Liver (tissue), 9 donors: Measurements from ENCODE around the gene ACKR3. TPM values are rescaled to one million over a fixed set of nuclear protein-coding genes. Genes with fewer than 3 reads are reported as not detected.

Experiments
- DNase-seq: peaks from one replicate; pipeline ENCODE4 v3.0.0-alpha.2; 2017; ENCODE audit warnings: low spot score
- H3K27ac ChIP-seq, 2 donors: one replicate each; pipeline ENCODE4 v1.7.0; 2013; ENCODE audit warnings: inconsistent platforms in 2 of 2, low read length in 2 of 2, control low read depth in 1 of 2, low read depth in 1 of 2, mild to moderate bottlenecking in 1 of 2
- H3K27me3 ChIP-seq, 4 donors: one replicate each; pipeline versions ENCODE4 v1.6.1 to v1.7.0; 2013; ENCODE audit warnings: low read length in 3 of 4, inconsistent platforms in 1 of 4, mild to moderate bottlenecking in 1 of 4, moderate library complexity in 1 of 4; ENCODE audit not compliant: control insufficient read depth in 4 of 4, insufficient read depth in 4 of 4
- H3K36me3 ChIP-seq, 4 donors: one replicate each; pipeline versions ENCODE4 v1.6.1 to v1.7.0; 2013; ENCODE audit warnings: low read length in 3 of 4, mild to moderate bottlenecking in 3 of 4, low read depth in 1 of 4, moderate library complexity in 1 of 4; ENCODE audit not compliant: control insufficient read depth in 4 of 4, insufficient read depth in 3 of 4
- H3K4me1 ChIP-seq, 4 donors: one replicate each; pipeline versions ENCODE4 v1.6.1 to v1.7.0; 2013; ENCODE audit warnings: low read length in 3 of 4, mild to moderate bottlenecking in 3 of 4, moderate library complexity in 1 of 4; ENCODE audit not compliant: control insufficient read depth in 4 of 4, insufficient read depth in 4 of 4
- H3K4me3 ChIP-seq, 3 donors: one replicate each; pipeline versions ENCODE4 v1.6.1 to v1.7.0; 2013; ENCODE audit warnings: low read length in 3 of 3, control low read depth in 1 of 3, low read depth in 1 of 3, mild to moderate bottlenecking in 1 of 3
- H3K9ac ChIP-seq, 2 donors: one replicate each; pipeline ENCODE4 v1.7.0; 2013; ENCODE audit warnings: low read length in 2 of 2, mild to moderate bottlenecking in 2 of 2, moderate library complexity in 2 of 2, control low read depth in 1 of 2, low read depth in 1 of 2
- H3K9me3 ChIP-seq, 4 donors: one replicate each; pipeline versions ENCODE4 v1.6.1 to v1.7.0; 2013; ENCODE audit warnings: low read length in 3 of 4; ENCODE audit not compliant: control insufficient read depth in 4 of 4
- CTCF ChIP-seq: fragments of 150-350 bp; IDR thresholded peaks from 2 replicates; pipeline ENCODE4 v1.5.1; 2017; ENCODE audit warnings: improper control_type of control experiment, low read depth, low read length; ENCODE audit not compliant: missing input control
- EGR1 ChIP-seq, 2 donors: IDR thresholded peaks; 2 replicates each; pipeline ENCODE4 v1.6.1; 2016 to 2018; ENCODE audit warnings: antibody characterized with exemption in 2 of 2, low read depth in 2 of 2
- FOXA1 ChIP-seq: IDR thresholded peaks from 2 replicates; pipeline ENCODE4 v1.6.1; 2016; ENCODE audit warnings: antibody characterized with exemption
- FOXA2 ChIP-seq: IDR thresholded peaks from 2 replicates; pipeline ENCODE4 v1.6.1; 2016; ENCODE audit warnings: antibody characterized with exemption
- GABPA ChIP-seq, 2 donors: IDR thresholded peaks in 1 of 2; conservative IDR thresholded peaks in 1 of 2; 2 replicates each; pipeline ENCODE4 v1.6.1; 2016; ENCODE audit warnings: antibody characterized with exemption in 2 of 2, mild to moderate bottlenecking in 1 of 2, moderate library complexity in 1 of 2
- HNF4A ChIP-seq, 2 donors: conservative IDR thresholded peaks; 2 replicates each; pipeline ENCODE4 v1.6.1; 2016; ENCODE audit warnings: antibody characterized with exemption in 2 of 2, mild to moderate bottlenecking in 2 of 2
- MAX ChIP-seq: IDR thresholded peaks from 2 replicates; pipeline ENCODE4 v1.6.1; 2016; ENCODE audit warnings: antibody characterized with exemption
- NR2F2 ChIP-seq: IDR thresholded peaks from 2 replicates; pipeline ENCODE4 v1.6.1; 2016; ENCODE audit warnings: antibody characterized with exemption
- RAD21 ChIP-seq, 2 donors: IDR thresholded peaks; 2 replicates each; pipeline ENCODE4 v1.6.1; 2016; ENCODE audit warnings: antibody characterized with exemption in 2 of 2, mild to moderate bottlenecking in 2 of 2
- RXRA ChIP-seq, 2 donors: IDR thresholded peaks; 2 replicates each; pipeline ENCODE4 v1.6.1; 2017 to 2018; ENCODE audit warnings: antibody characterized with exemption in 2 of 2, mild to moderate bottlenecking in 1 of 2
- TAF1 ChIP-seq: conservative IDR thresholded peaks from 2 replicates; pipeline ENCODE4 v1.6.1; 2016; ENCODE audit warnings: antibody characterized with exemption, mild to moderate bottlenecking
- YY1 ChIP-seq: IDR thresholded peaks from 2 replicates; pipeline ENCODE4 v1.6.1; 2016; ENCODE audit warnings: antibody characterized with exemption, mild to moderate bottlenecking
- WGBS: extraction: QIAGEN DNeasy Blood & Tissue Kit; methylation state at CpG from one replicate; pipeline ENCODE4 v1.1.7; 2013; 5-methylcytosine and 5-hydroxymethylcytosine counted together
- polyA plus RNA-seq, 2 donors: library from polyadenylated mRNA; stranded (reverse) in 1 of 2; unstranded in 1 of 2; fragments of 200-250 nt in 1 of 2; fragments of >200 nt in 1 of 2; fragmentation: Nextera tagmentation in 1 of 2; extraction: Ambion mirVana in 1 of 2; gene quantifications; one replicate each; pipeline versions ENCODE4 v1.2.1 to v1.2.3, GENCODE V29; 2013 to 2015
- total RNA-seq, 2 donors: library from RNA; depleted of rRNA; stranded (reverse); fragments of >200 nt; gene quantifications; one replicate each; pipeline ENCODE4 v1.2.3, GENCODE V29; 2014
- donor health status: healthy.
- donor health status: healthy.
- donor health status: healthy.
- donor health status: healthy.
- donor health status: healthy.

ACKR3 gene
- total and polyA plus RNA-seq, 4 donors, result 1.6 to 6.0 (median 3.0) TPM

- Histone ChIP-seq H3K4me1 (no peaks in the 10 kb centered on the region), H3K9ac (no peak overlapping the region), H3K27me3 (no peaks in the 10 kb centered on the region), H3K27ac (no peak overlapping the region), H3K4me3 (no peak overlapping the region), H3K36me3 (no peaks in the 10 kb centered on the region), H3K9me3 (no peaks in the 10 kb centered on the region)
- no peak for DNase-seq
- no peak for TF ChIP-seq CTCF
- TF ChIP-seq MAX, result no peak
- no peak for TF ChIP-seq TAF1
- WGBS, result 90% methylated on average over 13 of the region's 13 CpGs
Measured at GRCh38 chr2:236605345-236605734, 35.7 kb downstream of the ACKR3 start.

GRCh38 chr2:236606023-236606422 lies 36.4 kb downstream of the ACKR3 start:
- DNase-seq, result no peak
- H3K9me3 ChIP-seq, result no peaks in the 10 kb centered on the region
- no peaks in the 10 kb centered on the region for H3K36me3 ChIP-seq
- no peaks in the 10 kb centered on the region for H3K4me1 ChIP-seq
- no peak overlapping the region for H3K4me3 ChIP-seq
- H3K9ac ChIP-seq, result no peak overlapping the region
- no peak overlapping the region for H3K27ac ChIP-seq
- WGBS, result 93% methylated on average over 10 of the region's 10 CpGs
- no peaks in the 10 kb centered on the region for H3K27me3 ChIP-seq
- TF ChIP-seq RAD21 (IDR thresholded peaks at IDR 0.05) (no peak), FOXA2 (no peak), FOXA1 (no peak), YY1 (no peak), NR2F2 (no peak), CTCF (no peak), GABPA (IDR thresholded peaks at IDR 0.05 in 1 of 2, conservative IDR thresholded peaks at IDR 0.05 in 1 of 2) (no peak), EGR1 (IDR thresholded peaks at IDR 0.05; ENCODE audit: low read depth in 2 of 2) (no peak), TAF1 (no peak), HNF4A (conservative IDR thresholded peaks at IDR 0.05) (no peak)

DNA sequence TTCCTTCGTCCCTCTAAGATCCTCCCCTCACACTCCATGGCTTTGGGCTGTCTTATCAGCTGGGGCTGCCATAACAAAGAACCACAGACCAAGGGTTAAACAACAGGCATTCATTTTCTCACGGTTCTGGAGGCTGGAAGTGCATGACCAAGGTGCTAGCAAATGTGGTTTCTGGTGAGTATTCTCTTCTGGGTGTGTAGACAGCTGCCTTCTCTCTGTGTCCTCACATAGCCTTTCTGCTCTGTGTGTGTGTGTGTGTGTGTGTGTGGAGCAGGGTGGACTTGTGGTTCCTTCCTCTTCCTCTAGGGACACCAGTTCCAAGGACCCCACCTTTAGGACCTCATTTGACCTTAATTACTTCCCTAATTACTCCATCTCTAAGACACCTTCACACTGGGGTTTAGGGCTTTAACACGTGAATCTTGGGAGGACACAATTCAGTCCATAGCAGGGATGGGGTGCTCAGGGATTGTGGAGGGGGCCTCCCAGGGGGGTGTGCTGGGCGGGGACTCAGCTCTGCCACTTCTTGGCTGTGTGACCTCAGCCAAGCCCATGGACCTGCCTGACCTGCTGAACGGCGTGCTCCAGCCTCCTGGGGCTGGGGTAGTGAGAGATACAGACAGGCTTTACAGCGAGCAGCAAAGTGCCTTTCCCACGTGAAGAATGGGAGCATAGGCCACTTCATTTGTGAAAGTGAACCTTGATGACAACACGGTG lies 38.0 kb downstream of the ACKR3 start:
- no peak overlapping the region for H3K9ac ChIP-seq
- H3K4me1 ChIP-seq, result no peaks in the 10 kb centered on the region
- H3K27ac ChIP-seq, result no peak overlapping the region
- 74% methylated on average over 9 of the region's 9 CpGs for WGBS
- DNase-seq, result no peak
- H3K9me3 ChIP-seq, result no peaks in the 10 kb centered on the region
- TF ChIP-seq RXRA (IDR thresholded peaks at IDR 0.05) (peak in 1 of 2 donors; percentile 47), NR2F2 (no peak), YY1 (no peak)
- no peaks in the 10 kb centered on the region for H3K27me3 ChIP-seq
- no peaks in the 10 kb centered on the region for H3K36me3 ChIP-seq
- H3K4me3 ChIP-seq, result no peak overlapping the region
